VCaP (cell line): Measurements from ENCODE around the gene CPM.
"Not testable (repeated sequence)": the region's sequence is repeated elsewhere in the genome, so short reads cannot be mapped to it uniquely, and the experiment has no call there.

ENCODE experiments used
- H3K27ac ChIP-seq: fragments of 450-650 bp; 2 replicates; pipeline ENCODE4 v1.5.1; 2017
- TF ChIP-seq, protein P1 (sequence below): fragments of 450-650 bp; conservative IDR thresholded peaks from 2 replicates; pipeline ENCODE4 v1.5.1; 2017; ENCODE audit warnings: mild to moderate bottlenecking, moderate library complexity

CPM gene

DNA sequence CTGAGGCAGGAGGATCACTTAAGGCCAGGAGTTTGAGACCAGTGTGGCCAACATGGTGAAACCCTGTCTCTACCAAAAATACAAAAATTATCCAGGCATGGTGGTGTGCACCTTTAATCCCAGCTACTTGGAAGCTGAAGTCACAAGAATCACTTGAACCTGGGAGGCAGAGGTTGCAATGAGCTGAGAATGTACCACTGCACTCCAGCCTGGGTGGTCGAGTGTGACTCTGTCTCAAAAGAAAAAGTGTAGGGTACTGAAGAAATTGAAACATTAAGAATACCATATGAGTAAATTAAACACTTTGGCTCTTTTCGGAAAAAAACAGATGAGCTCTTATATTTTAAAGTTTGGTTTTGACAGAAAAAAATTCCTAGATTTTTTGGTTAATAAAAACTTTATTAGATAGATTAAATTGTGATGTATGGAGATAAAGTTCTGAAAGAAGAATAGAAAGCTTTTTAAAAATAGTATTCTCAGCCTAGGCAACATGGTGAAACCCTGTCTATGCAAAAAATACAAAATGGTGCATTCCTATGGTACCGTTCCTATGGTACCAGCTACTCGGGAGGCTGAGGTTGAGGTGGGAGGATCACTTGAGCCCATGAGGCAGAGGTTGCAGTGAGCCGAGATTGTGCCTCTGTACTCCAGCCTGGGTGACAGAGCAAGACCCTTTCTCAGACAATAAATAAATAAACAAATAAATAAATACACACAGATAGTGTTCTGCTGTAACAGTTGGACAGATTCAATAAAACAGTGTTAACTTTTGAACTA lies 104.9 kb downstream of the CPM start:
- TF ChIP-seq, protein P1, sequence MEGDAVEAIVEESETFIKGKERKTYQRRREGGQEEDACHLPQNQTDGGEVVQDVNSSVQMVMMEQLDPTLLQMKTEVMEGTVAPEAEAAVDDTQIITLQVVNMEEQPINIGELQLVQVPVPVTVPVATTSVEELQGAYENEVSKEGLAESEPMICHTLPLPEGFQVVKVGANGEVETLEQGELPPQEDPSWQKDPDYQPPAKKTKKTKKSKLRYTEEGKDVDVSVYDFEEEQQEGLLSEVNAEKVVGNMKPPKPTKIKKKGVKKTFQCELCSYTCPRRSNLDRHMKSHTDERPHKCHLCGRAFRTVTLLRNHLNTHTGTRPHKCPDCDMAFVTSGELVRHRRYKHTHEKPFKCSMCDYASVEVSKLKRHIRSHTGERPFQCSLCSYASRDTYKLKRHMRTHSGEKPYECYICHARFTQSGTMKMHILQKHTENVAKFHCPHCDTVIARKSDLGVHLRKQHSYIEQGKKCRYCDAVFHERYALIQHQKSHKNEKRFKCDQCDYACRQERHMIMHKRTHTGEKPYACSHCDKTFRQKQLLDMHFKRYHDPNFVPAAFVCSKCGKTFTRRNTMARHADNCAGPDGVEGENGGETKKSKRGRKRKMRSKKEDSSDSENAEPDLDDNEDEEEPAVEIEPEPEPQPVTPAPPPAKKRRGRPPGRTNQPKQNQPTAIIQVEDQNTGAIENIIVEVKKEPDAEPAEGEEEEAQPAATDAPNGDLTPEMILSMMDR = no peak
- H3K27ac ChIP-seq = no peak overlapping the region

DNA sequence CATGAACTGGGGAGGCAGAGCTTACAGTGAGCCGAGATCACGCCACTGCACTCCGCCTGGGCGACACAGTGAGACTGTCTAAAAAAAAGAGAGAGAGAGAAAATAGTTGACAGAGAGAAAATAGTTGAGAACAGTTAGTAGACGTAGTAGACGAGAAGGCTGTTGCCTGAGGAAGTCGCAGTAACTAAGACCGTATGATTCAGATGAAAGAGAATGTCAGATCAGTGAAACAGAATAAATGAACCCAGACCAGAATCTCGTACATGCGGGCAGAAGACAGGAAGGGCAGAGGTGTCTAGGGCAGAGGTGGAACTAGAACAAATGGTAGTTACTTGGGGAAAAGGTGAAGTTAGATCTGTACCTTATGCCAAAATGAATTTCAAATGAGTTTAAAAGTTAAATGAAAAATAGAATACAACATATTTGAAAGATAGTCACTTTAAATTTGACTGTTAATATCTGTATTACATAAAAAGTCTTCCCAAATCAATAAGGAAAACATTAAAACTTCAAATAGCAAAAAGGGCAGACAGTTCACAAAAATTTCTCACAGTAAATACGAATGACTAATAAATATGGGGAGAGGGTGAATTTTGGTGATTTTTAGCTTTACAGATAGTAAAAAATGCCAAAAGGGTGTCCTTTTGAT lies 107.3 kb downstream of the CPM start:
- no peak overlapping the region for H3K27ac ChIP-seq
- TF ChIP-seq, protein P1 = no peak

DNA sequence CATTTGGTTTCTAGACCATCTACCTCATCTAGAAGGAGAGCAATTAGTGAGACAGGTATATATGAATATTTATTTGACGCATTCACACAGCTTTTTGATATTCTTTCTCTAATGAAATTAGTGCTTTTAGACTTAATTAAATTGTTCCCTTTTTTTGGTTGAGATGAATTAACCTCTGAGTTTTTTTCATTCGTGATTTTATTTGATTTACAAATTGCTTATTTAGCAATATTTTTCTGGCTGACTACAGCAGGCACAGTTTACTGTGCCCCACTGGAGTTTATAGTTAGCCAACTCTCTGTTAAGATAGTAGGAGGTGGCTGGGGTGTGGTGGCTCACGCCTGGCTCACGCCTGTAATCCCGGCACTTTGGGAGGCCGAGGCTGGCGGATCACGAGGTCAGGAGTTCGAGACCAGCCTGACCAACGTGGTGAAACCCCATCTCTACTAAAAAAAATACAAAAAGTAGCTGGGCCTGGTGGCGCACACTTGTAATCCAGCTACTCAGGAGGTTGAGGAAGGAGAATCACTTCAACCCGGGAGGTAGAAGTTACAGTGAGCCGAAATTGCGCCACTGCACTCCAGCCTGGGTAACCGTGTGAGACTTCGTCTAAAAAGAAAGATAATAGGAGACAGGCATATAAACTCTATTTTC lies 108.2 kb downstream of the CPM start:
- H3K27ac ChIP-seq = no peak overlapping the region
- TF ChIP-seq, protein P1 = no peak

DNA sequence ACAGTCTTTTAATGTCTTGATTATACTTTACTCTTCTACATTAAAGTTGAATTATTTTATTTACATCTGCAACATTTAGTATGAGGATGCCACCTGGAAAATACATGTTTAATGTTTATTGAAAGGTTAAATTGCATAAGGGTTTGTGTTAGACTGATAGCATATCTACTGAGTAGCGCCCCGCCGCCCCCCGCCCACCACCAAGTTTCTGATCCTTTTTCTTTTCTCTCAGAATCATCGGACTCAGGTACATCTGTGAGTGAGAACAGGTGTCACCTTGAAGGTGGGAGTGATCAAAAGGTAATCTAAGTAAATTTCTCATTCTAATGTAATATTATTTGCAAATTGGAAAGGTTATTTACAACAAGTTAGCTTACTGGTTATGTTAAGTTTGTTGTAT lies 108.8 kb downstream of the CPM start:
- TF ChIP-seq, protein P1 = no peak
- no peak overlapping the region for H3K27ac ChIP-seq

DNA sequence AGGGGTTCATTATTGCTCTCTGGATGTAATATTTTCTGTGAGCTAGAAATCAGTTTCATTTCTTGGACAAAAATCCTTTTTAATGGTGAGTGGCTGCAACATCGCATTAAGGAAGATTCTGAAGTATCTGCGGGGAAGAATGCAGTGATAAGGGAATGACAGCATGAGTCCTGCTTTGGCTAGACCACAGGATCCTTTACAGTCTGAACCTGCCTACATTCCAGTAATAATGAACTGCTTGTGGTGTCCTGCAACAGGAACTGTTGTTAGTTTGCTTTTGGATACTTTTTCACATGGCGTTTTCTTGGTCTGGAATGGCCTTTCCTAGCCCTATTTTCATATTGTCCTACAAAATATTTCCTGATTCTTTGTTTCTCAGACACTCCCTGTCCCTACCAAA lies 109.3 kb downstream of the CPM start:
- no peak overlapping the region for H3K27ac ChIP-seq
- TF ChIP-seq, protein P1 = no peak

DNA sequence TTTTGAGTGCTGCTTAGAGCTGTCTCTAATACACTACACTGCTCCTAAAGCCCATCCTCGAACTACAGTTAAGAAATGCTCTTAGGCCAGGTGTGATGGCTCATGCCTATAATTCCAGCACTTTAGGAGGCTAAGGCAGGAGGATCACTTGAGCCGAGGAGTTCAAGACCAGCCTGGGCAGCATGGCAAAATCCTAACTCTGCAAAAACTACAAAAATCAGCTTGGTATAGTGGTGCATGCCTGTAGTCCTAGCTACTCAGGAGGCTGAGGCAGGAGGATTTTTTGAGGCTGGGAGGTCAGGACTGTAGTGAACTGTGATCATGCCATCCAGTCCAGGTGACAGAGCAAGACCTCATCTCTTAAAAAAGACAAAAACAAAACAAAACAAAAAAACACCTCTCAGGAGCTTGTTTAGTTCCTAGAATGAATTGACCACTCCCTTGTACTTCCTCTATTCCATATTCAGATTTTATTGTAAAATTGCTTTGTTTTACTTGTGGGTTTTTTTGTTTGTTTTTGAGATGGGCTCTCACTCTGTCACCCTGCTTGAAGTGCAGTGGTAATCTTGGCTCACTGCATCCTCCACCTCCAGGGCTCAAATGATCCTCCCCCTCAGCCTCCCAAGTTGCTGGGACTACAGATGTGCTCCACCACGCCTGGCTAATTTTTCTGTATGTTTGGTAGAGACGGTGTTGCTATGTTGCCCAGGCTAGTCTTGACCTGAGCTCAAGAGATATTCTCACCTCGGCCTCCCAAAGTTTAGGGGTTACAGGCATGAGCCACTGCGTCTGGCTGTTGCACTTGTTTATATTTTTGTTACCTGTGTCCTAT lies 111.4 kb downstream of the CPM start:
- TF ChIP-seq, protein P1 = no peak
- no peak overlapping the region for H3K27ac ChIP-seq

DNA sequence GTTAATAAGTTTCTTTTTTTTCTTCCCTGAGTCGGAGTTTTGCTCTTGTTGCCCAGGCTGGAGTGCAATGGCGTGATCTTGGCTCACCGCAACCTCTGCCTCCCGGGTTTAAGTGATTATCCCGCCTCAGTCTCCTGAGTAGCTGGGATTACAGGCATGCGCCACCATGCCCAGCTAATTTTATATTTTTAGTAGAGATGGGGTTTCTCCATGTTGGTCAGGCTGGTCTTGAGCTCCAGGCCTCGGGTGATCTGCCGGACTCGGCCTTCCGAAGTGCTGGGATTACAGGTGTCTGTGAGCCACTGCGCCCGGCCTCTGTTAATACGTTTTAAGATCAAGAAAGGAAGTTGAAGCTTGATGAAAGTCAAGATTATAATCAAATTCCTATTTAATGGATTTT lies 113.5 kb downstream of the CPM start:
- not testable (repeated sequence) for H3K27ac ChIP-seq
